ENCODE measurements around the gene LTB4R2. TPM values are rescaled to one million over a fixed set of nuclear protein-coding genes. Genes with fewer than 3 reads are reported as not detected.

LTB4R2 gene
- total RNA-seq, 1 experiment from 2014 or later = 12.9 TPM

DNA sequence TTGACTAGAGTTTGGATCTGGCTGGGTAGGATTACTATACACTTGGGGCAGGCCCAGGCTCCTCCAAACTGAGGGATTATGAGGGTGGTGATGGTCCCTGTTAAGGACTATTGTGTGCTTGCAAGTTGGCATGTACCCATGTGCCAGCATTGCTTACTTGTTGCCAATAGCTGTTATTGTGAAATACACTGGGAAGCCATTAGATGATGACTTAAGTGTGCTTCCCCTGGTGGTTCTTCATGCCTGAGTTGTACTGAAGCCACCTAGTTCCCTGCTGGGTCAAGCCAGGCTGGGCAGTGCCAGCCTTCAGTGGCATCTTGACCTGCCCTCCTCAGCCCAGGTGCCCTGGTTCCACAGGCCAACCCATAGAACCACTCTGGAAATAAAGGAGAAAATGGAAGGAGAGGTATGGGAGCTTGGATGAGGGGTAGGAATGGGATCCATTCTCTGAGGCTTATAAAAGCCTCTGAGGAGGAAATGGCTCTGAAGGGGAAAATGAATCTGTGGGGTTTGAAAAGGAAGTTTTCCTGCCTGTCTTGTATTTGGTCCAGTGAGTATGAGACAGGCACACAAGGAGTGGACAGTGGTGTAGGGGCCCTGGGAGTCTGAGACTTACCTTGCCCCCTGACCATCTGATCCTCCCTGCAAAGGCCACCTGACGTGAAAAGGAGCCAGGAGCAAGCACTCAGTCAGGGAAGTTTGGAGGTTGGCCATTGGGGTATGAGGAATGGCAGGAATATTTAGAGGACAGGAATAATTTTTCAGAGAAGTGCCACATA, 2.1 kb downstream of the LTB4R2 start:
- H3K4me3 Mint-ChIP-seq = peak overlapping the region; percentile 47; the same call in 1 of the 2 replicates
- H3K4me1 Mint-ChIP-seq = peaks cover 15% of the 10 kb centered on the region
- no peak for ATAC-seq
- H3K9me3 Mint-ChIP-seq = no peaks in the 10 kb centered on the region
- H3K36me3 Mint-ChIP-seq = peaks cover 5% of the 10 kb centered on the region
- TF ChIP-seq FOXP1 (CRISPR knock-in tag; IDR thresholded peaks at IDR 0.05; ENCODE audit: borderline replicate concordance) = no peak
- no peak for TF ChIP-seq OVOL2 (CRISPR knock-in tag; IDR thresholded peaks at IDR 0.05; ENCODE audit: borderline replicate concordance)
- no peak for TF ChIP-seq SMAD4 (CRISPR knock-in tag; IDR thresholded peaks at IDR 0.05)
- no peak for TF ChIP-seq ZNF219 (CRISPR knock-in tag; IDR thresholded peaks at IDR 0.05; ENCODE audit: borderline replicate concordance)
- TF ChIP-seq ZBTB21 (CRISPR knock-in tag; IDR thresholded peaks at IDR 0.05; ENCODE audit: borderline replicate concordance) = no peak
- TF ChIP-seq MXD4 (CRISPR knock-in tag; IDR thresholded peaks at IDR 0.05; ENCODE audit: borderline replicate concordance) = no peak
- TF ChIP-seq, protein P1, sequence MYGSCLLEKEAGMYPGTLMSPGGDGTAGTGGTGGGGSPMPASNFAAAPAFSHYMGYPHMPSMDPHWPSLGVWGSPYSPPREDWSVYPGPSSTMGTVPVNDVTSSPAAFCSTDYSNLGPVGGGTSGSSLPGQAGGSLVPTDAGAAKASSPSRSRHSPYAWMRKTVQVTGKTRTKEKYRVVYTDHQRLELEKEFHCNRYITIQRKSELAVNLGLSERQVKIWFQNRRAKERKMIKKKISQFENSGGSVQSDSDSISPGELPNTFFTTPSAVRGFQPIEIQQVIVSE (CRISPR knock-in tag; IDR thresholded peaks at IDR 0.05; ENCODE audit: borderline replicate concordance) = no peak
- no peak for TF ChIP-seq ZNF138 (CRISPR knock-in tag; conservative IDR thresholded peaks at IDR 0.05)
- TF ChIP-seq, protein P2, sequence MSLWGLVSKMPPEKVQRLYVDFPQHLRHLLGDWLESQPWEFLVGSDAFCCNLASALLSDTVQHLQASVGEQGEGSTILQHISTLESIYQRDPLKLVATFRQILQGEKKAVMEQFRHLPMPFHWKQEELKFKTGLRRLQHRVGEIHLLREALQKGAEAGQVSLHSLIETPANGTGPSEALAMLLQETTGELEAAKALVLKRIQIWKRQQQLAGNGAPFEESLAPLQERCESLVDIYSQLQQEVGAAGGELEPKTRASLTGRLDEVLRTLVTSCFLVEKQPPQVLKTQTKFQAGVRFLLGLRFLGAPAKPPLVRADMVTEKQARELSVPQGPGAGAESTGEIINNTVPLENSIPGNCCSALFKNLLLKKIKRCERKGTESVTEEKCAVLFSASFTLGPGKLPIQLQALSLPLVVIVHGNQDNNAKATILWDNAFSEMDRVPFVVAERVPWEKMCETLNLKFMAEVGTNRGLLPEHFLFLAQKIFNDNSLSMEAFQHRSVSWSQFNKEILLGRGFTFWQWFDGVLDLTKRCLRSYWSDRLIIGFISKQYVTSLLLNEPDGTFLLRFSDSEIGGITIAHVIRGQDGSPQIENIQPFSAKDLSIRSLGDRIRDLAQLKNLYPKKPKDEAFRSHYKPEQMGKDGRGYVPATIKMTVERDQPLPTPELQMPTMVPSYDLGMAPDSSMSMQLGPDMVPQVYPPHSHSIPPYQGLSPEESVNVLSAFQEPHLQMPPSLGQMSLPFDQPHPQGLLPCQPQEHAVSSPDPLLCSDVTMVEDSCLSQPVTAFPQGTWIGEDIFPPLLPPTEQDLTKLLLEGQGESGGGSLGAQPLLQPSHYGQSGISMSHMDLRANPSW (CRISPR knock-in tag; conservative IDR thresholded peaks at IDR 0.05; ENCODE audit: low read depth) = no peak
- no peak for TF ChIP-seq MYBL2 (CRISPR knock-in tag; IDR thresholded peaks at IDR 0.05)
- TF ChIP-seq NFE2L1 (CRISPR knock-in tag; IDR thresholded peaks at IDR 0.05) = no peak
- TF ChIP-seq, protein P3, sequence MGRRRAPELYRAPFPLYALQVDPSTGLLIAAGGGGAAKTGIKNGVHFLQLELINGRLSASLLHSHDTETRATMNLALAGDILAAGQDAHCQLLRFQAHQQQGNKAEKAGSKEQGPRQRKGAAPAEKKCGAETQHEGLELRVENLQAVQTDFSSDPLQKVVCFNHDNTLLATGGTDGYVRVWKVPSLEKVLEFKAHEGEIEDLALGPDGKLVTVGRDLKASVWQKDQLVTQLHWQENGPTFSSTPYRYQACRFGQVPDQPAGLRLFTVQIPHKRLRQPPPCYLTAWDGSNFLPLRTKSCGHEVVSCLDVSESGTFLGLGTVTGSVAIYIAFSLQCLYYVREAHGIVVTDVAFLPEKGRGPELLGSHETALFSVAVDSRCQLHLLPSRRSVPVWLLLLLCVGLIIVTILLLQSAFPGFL (CRISPR knock-in tag; IDR thresholded peaks at IDR 0.05; ENCODE audit: borderline replicate concordance) = no peak
- TF ChIP-seq, protein P4, sequence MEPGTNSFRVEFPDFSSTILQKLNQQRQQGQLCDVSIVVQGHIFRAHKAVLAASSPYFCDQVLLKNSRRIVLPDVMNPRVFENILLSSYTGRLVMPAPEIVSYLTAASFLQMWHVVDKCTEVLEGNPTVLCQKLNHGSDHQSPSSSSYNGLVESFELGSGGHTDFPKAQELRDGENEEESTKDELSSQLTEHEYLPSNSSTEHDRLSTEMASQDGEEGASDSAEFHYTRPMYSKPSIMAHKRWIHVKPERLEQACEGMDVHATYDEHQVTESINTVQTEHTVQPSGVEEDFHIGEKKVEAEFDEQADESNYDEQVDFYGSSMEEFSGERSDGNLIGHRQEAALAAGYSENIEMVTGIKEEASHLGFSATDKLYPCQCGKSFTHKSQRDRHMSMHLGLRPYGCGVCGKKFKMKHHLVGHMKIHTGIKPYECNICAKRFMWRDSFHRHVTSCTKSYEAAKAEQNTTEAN (CRISPR knock-in tag; IDR thresholded peaks at IDR 0.05) = no peak
- TF ChIP-seq, protein P5, sequence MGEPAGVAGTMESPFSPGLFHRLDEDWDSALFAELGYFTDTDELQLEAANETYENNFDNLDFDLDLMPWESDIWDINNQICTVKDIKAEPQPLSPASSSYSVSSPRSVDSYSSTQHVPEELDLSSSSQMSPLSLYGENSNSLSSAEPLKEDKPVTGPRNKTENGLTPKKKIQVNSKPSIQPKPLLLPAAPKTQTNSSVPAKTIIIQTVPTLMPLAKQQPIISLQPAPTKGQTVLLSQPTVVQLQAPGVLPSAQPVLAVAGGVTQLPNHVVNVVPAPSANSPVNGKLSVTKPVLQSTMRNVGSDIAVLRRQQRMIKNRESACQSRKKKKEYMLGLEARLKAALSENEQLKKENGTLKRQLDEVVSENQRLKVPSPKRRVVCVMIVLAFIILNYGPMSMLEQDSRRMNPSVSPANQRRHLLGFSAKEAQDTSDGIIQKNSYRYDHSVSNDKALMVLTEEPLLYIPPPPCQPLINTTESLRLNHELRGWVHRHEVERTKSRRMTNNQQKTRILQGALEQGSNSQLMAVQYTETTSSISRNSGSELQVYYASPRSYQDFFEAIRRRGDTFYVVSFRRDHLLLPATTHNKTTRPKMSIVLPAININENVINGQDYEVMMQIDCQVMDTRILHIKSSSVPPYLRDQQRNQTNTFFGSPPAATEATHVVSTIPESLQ (CRISPR knock-in tag; IDR thresholded peaks at IDR 0.05) = no peak
- no peak for TF ChIP-seq ZNF423 (CRISPR knock-in tag; IDR thresholded peaks at IDR 0.05)
- TF ChIP-seq, protein P6, sequence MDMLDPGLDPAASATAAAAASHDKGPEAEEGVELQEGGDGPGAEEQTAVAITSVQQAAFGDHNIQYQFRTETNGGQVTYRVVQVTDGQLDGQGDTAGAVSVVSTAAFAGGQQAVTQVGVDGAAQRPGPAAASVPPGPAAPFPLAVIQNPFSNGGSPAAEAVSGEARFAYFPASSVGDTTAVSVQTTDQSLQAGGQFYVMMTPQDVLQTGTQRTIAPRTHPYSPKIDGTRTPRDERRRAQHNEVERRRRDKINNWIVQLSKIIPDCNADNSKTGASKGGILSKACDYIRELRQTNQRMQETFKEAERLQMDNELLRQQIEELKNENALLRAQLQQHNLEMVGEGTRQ (CRISPR knock-in tag; IDR thresholded peaks at IDR 0.05) = no peak
- TF ChIP-seq, protein P7, sequence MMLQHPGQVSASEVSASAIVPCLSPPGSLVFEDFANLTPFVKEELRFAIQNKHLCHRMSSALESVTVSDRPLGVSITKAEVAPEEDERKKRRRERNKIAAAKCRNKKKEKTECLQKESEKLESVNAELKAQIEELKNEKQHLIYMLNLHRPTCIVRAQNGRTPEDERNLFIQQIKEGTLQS (CRISPR knock-in tag; conservative IDR thresholded peaks at IDR 0.05) = no peak
- no peak for TF ChIP-seq TEAD1 (CRISPR knock-in tag; IDR thresholded peaks at IDR 0.05)
- TF ChIP-seq TCF7 (CRISPR knock-in tag; IDR thresholded peaks at IDR 0.05; ENCODE audit: low read depth) = no peak
- TF ChIP-seq, protein P8, sequence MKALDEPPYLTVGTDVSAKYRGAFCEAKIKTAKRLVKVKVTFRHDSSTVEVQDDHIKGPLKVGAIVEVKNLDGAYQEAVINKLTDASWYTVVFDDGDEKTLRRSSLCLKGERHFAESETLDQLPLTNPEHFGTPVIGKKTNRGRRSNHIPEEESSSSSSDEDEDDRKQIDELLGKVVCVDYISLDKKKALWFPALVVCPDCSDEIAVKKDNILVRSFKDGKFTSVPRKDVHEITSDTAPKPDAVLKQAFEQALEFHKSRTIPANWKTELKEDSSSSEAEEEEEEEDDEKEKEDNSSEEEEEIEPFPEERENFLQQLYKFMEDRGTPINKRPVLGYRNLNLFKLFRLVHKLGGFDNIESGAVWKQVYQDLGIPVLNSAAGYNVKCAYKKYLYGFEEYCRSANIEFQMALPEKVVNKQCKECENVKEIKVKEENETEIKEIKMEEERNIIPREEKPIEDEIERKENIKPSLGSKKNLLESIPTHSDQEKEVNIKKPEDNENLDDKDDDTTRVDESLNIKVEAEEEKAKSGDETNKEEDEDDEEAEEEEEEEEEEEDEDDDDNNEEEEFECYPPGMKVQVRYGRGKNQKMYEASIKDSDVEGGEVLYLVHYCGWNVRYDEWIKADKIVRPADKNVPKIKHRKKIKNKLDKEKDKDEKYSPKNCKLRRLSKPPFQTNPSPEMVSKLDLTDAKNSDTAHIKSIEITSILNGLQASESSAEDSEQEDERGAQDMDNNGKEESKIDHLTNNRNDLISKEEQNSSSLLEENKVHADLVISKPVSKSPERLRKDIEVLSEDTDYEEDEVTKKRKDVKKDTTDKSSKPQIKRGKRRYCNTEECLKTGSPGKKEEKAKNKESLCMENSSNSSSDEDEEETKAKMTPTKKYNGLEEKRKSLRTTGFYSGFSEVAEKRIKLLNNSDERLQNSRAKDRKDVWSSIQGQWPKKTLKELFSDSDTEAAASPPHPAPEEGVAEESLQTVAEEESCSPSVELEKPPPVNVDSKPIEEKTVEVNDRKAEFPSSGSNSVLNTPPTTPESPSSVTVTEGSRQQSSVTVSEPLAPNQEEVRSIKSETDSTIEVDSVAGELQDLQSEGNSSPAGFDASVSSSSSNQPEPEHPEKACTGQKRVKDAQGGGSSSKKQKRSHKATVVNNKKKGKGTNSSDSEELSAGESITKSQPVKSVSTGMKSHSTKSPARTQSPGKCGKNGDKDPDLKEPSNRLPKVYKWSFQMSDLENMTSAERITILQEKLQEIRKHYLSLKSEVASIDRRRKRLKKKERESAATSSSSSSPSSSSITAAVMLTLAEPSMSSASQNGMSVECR (CRISPR knock-in tag; IDR thresholded peaks at IDR 0.05; ENCODE audit: borderline replicate concordance) = no peak
- ChIA-PET CTCF (interaction anchor here (1.0 to 6.8 kb wide), 9 partner anchors 12 to 197 kb away, joined by 3 to 97 read pairs (median 18); partner anchors contain the start of genes ADCY4, DCAF11, DHRS1 and NOP9), POLR2A (interaction anchor here (0.7 kb wide), 1 partner anchor 36 kb away, joined by 3 read pairs; no protein-coding TSS in a partner anchor)
- H3K27me3 Mint-ChIP-seq (ENCODE audit: low read depth) = peaks cover 51% of the 10 kb centered on the region
- H3K27ac Mint-ChIP-seq = no peak overlapping the region
- no peak for DNase-seq (ENCODE audit: low spot score)

Data from WTC11 (cell line).